ENCODE results near the gene ADSL.
A peak's percentile ranks its signal among the peaks of the same experiment; 100 is the strongest.

ADSL gene

GRCh38 chr22:40328546-40329456, 17.5 kb upstream of the ADSL start:
- WGBS, 2 experiments (ENCODE audit: insufficient coverage in 2 of 2): no CpG with 5 or more reads among the region's 9 CpGs
- no peak overlapping the region for H3K4me3 ChIP-seq (ENCODE audit: extremely low read depth, insufficient read depth, low read length, poor library complexity, severe bottlenecking)

DNA sequence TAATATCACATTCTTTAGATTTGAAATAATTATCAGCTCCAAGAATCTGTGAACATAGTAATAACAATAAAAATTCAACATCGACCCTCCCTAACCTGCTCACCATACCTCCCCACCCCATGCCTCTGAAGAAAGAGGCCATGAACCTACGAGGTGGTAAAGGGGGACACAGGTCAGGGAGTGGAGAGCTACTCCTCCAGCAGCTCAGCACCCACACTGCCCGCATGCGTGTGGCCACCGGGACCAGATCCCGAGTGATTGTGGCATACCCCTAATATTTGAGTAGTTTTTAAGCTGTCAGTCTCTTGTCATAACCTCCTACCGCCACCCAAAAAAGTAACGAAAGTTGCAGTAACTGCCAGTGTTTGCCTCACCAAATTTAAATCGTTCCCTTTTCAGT, 16.8 kb upstream of the ADSL start:
- Histone ChIP-seq H3K36me3 (ENCODE audit: control insufficient read depth, insufficient read depth, low read length) (peaks cover 44% of the 10 kb centered on the region), H3K9me3 (ENCODE audit: control insufficient read depth, low read length) (no peaks in the 10 kb centered on the region), H3K4me1 (ENCODE audit: control insufficient read depth, insufficient read depth, low read length, poor library complexity, severe bottlenecking) (peaks cover 62% of the 10 kb centered on the region), H3K4me3 (ENCODE audit: extremely low read depth, insufficient read depth, low read length, poor library complexity, severe bottlenecking) (no peak overlapping the region), H3K27ac (ENCODE audit: low read depth, low read length, severe bottlenecking) (no peak overlapping the region)
- WGBS, 2 experiments (ENCODE audit: insufficient coverage in 2 of 2): 95 to 100% methylated on average over 3 to 6 of the region's 9 CpGs

More at GRCh38 chr22:40328546-40329456, 17.5 kb upstream of the ADSL start:
- peaks cover 64% of the 10 kb centered on the region for H3K4me1 ChIP-seq (ENCODE audit: control insufficient read depth, insufficient read depth, low read length, poor library complexity, severe bottlenecking)
- no peak overlapping the region for H3K27ac ChIP-seq (ENCODE audit: low read depth, low read length, severe bottlenecking)
- H3K9me3 ChIP-seq (ENCODE audit: control insufficient read depth, low read length): no peaks in the 10 kb centered on the region
- H3K36me3 ChIP-seq (ENCODE audit: control insufficient read depth, insufficient read depth, low read length): peaks cover 41% of the 10 kb centered on the region

DNA sequence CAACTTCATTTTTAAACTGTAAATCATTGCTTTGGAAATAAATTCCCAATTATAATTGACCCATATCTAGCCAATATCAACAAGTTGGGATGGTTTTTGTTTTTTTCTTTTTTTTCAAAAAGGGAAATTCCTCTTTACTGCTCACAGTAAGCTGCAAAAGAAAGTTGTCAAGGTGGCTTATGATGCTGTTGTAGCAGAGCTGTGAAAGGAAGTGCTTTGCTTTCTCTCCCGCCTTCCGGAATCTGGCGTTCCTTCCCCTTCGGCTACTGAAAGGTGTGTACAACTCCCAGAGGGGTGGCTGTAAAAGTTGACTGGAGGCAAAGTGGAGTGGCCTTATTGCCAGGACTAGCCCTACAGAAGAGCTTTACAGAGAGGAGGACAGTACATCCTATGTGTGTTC, 16.2 kb upstream of the ADSL start:
- Histone ChIP-seq H3K27ac (ENCODE audit: low read depth, low read length, severe bottlenecking) (no peak overlapping the region), H3K4me1 (ENCODE audit: control insufficient read depth, insufficient read depth, low read length, poor library complexity, severe bottlenecking) (peaks cover 62% of the 10 kb centered on the region), H3K36me3 (ENCODE audit: control insufficient read depth, insufficient read depth, low read length) (peaks cover 39% of the 10 kb centered on the region), H3K9me3 (ENCODE audit: control insufficient read depth, low read length) (no peaks in the 10 kb centered on the region), H3K4me3 (ENCODE audit: extremely low read depth, insufficient read depth, low read length, poor library complexity, severe bottlenecking) (no peak overlapping the region)
- WGBS, 2 experiments (ENCODE audit: insufficient coverage in 2 of 2): 94% methylated on average over 2 of the region's 4 CpGs; no CpG with 5 or more reads in 1 of the 2 experiments

- Histone ChIP-seq H3K4me1 (ENCODE audit: control insufficient read depth, insufficient read depth, low read length, poor library complexity, severe bottlenecking) (peaks cover 59% of the 10 kb centered on the region), H3K9me3 (ENCODE audit: control insufficient read depth, low read length) (no peaks in the 10 kb centered on the region), H3K36me3 (ENCODE audit: control insufficient read depth, insufficient read depth, low read length) (peaks cover 34% of the 10 kb centered on the region), H3K4me3 (ENCODE audit: extremely low read depth, insufficient read depth, low read length, poor library complexity, severe bottlenecking) (no peak overlapping the region), H3K27ac (ENCODE audit: low read depth, low read length, severe bottlenecking) (no peak overlapping the region)
- WGBS, 2 experiments (ENCODE audit: insufficient coverage in 2 of 2): 89 to 92% methylated on average over 8 to 9 of the region's 10 CpGs
Measured at GRCh38 chr22:40330615-40331014, 15.7 kb upstream of the ADSL start.

- Histone ChIP-seq H3K36me3 (ENCODE audit: control insufficient read depth, insufficient read depth, low read length) (peaks cover 33% of the 10 kb centered on the region), H3K9me3 (ENCODE audit: control insufficient read depth, low read length) (no peaks in the 10 kb centered on the region), H3K27ac (ENCODE audit: low read depth, low read length, severe bottlenecking) (peak overlapping the region; percentile 80), H3K4me1 (ENCODE audit: control insufficient read depth, insufficient read depth, low read length, poor library complexity, severe bottlenecking) (peaks cover 55% of the 10 kb centered on the region), H3K4me3 (ENCODE audit: extremely low read depth, insufficient read depth, low read length, poor library complexity, severe bottlenecking) (no peak overlapping the region)
- WGBS, 2 experiments (ENCODE audit: insufficient coverage in 2 of 2): 63 to 72% methylated on average over 2 to 4 of the region's 4 CpGs
Measured at GRCh38 chr22:40331706-40332105, 14.6 kb upstream of the ADSL start.

DNA sequence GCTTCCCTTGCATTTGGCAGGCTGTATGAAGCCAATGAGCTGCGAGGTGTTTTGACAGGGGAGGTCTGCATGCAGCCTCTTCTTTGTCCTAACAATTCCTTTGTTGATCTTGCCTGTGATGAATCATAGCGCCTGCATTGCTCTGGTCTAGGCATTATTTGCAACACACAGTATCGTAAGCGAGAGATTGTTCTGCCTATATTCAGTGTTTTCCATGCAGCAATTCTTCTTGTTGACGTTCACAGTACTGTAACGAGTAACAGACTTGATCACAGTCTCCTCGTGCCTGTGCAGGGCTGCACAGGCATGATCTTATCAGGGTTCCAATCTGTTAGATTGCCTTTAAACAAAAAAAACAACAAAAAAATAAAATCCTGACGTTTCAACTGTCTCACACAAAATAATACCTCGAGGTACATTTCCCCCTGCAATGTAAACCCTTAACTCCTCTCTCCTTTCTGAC, 13.9 kb upstream of the ADSL start:
- peak overlapping the region; percentile 80 for H3K27ac ChIP-seq (ENCODE audit: low read depth, low read length, severe bottlenecking)
- H3K4me1 ChIP-seq (ENCODE audit: control insufficient read depth, insufficient read depth, low read length, poor library complexity, severe bottlenecking): peaks cover 49% of the 10 kb centered on the region
- H3K4me3 ChIP-seq (ENCODE audit: extremely low read depth, insufficient read depth, low read length, poor library complexity, severe bottlenecking): no peak overlapping the region
- H3K9me3 ChIP-seq (ENCODE audit: control insufficient read depth, low read length): no peaks in the 10 kb centered on the region
- peaks cover 28% of the 10 kb centered on the region for H3K36me3 ChIP-seq (ENCODE audit: control insufficient read depth, insufficient read depth, low read length)
- 77 to 79% methylated on average over 7 to 8 of the region's 9 CpGs for WGBS, 2 experiments (ENCODE audit: insufficient coverage in 2 of 2)

DNA sequence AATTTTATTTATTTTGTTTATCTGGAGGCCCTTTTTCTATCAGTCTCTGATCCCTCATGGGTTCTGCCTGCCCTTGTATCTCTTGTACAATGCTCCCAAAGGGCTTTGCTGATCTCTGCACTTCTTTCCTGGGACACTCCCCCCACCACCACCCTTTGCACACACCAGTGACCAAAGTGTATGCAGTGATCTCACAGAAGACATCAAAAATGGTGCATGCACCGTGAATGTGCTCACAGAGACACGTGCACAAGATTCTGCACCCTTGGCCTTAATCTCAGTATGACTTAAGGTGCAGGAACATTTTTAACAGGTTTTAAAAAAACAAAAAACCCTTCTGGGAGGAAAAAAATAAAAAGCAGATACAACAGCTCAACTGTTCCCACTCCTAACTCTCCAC, 12.2 kb upstream of the ADSL start:
- Histone ChIP-seq H3K4me1 (ENCODE audit: control insufficient read depth, insufficient read depth, low read length, poor library complexity, severe bottlenecking) (peaks cover 32% of the 10 kb centered on the region), H3K27ac (ENCODE audit: low read depth, low read length, severe bottlenecking) (no peak overlapping the region), H3K9me3 (ENCODE audit: control insufficient read depth, low read length) (no peaks in the 10 kb centered on the region), H3K4me3 (ENCODE audit: extremely low read depth, insufficient read depth, low read length, poor library complexity, severe bottlenecking) (no peak overlapping the region), H3K36me3 (ENCODE audit: control insufficient read depth, insufficient read depth, low read length) (peaks cover 21% of the 10 kb centered on the region)
- 87 to 92% methylated on average over 2 of the region's 2 CpGs for whole genome bisulfite sequencing, 2 experiments (ENCODE audit: insufficient coverage in 2 of 2)

DNA sequence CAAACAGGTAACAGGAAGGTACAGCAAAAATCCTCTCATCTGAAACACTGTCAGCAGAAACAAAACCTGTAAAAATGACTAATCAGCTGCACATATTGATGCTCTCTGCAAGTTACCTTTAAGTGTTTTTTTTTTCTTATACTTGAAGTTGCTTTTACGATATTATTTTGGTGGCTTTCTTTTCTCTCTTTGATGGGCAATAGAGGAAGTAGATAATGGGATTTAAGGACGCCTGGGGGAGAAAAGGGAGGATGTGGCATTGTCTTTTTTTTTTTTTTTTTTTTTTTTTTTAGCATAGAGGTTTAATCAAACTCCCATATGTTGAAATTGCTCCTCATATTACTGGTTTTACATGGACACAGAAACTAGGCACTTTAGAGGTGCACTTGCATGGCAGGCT, 11.4 kb upstream of the ADSL start:
- H3K4me1 ChIP-seq (ENCODE audit: control insufficient read depth, insufficient read depth, low read length, poor library complexity, severe bottlenecking): peaks cover 29% of the 10 kb centered on the region
- H3K9me3 ChIP-seq (ENCODE audit: control insufficient read depth, low read length): no peaks in the 10 kb centered on the region
- no peak overlapping the region for H3K27ac ChIP-seq (ENCODE audit: low read depth, low read length, severe bottlenecking)
- peaks cover 15% of the 10 kb centered on the region for H3K36me3 ChIP-seq (ENCODE audit: control insufficient read depth, insufficient read depth, low read length)
- H3K4me3 ChIP-seq (ENCODE audit: extremely low read depth, insufficient read depth, low read length, poor library complexity, severe bottlenecking): no peak overlapping the region
- 80% methylated on average over 1 of the region's 2 CpGs; no CpG with 5 or more reads in 1 of the 2 experiments for WGBS, 2 experiments (ENCODE audit: insufficient coverage in 2 of 2)

DNA sequence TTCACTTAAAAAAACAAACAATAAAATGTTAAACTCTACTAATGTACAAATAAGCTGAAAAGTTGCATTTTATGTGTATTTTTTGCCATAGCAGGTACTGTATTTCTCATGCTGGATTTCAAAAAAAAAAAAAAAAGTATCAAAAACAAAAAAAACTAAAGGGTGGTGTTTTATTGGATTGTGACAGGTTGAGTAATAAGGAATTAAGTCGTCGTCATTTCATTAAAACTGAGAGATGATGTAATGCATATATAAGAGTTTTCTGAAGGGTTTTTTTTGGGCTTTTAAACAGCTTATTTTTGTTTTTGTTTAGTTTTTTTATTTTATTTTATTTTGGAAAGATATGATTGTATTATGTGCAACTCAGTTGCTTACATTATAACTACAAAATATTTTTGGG, 10.9 kb upstream of the ADSL start:
- no peak overlapping the region for H3K27ac ChIP-seq (ENCODE audit: low read depth, low read length, severe bottlenecking)
- WGBS, 2 experiments (ENCODE audit: insufficient coverage in 2 of 2): 93 to 94% methylated on average over 2 of the region's 2 CpGs
- peaks cover 10% of the 10 kb centered on the region for H3K36me3 ChIP-seq (ENCODE audit: control insufficient read depth, insufficient read depth, low read length)
- H3K4me1 ChIP-seq (ENCODE audit: control insufficient read depth, insufficient read depth, low read length, poor library complexity, severe bottlenecking): peaks cover 25% of the 10 kb centered on the region
- H3K9me3 ChIP-seq (ENCODE audit: control insufficient read depth, low read length): no peaks in the 10 kb centered on the region
- no peak overlapping the region for H3K4me3 ChIP-seq (ENCODE audit: extremely low read depth, insufficient read depth, low read length, poor library complexity, severe bottlenecking)

GRCh38 chr22:40340044-40340443, 6.3 kb upstream of the ADSL start:
- Histone ChIP-seq H3K4me1 (ENCODE audit: control insufficient read depth, insufficient read depth, low read length, poor library complexity, severe bottlenecking) (no peaks in the 10 kb centered on the region), H3K27ac (ENCODE audit: low read depth, low read length, severe bottlenecking) (no peak overlapping the region), H3K4me3 (ENCODE audit: extremely low read depth, insufficient read depth, low read length, poor library complexity, severe bottlenecking) (no peak overlapping the region), H3K9me3 (ENCODE audit: control insufficient read depth, low read length) (no peaks in the 10 kb centered on the region), H3K36me3 (ENCODE audit: control insufficient read depth, insufficient read depth, low read length) (no peaks in the 10 kb centered on the region)
- whole genome bisulfite sequencing, 2 experiments (ENCODE audit: insufficient coverage in 2 of 2): 80 to 96% methylated on average over 1 to 5 of the region's 5 CpGs

DNA sequence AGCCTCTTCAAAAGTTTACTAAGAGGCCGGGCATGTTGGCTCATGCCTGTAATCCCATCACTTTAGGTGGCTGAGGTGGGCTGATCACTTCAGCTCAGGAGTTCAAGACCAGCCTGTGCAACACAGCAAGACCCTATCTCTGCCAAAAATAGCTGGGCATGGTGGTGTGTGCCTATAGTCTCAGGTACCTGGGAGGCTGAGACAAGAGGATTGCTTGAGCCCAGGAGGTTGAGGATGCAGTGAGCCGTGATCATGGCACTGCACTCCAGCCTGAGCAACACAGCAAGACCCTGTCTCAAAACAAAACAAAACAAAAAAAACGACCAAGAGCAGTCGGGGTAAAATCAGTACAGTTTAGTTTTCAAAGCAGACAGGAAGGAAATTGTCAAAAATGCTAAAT, 4.7 kb upstream of the ADSL start:
- no peaks in the 10 kb centered on the region for H3K4me1 ChIP-seq (ENCODE audit: control insufficient read depth, insufficient read depth, low read length, poor library complexity, severe bottlenecking)
- no peak overlapping the region for H3K4me3 ChIP-seq (ENCODE audit: extremely low read depth, insufficient read depth, low read length, poor library complexity, severe bottlenecking)
- H3K9me3 ChIP-seq (ENCODE audit: control insufficient read depth, low read length): no peaks in the 10 kb centered on the region
- no peaks in the 10 kb centered on the region for H3K36me3 ChIP-seq (ENCODE audit: control insufficient read depth, insufficient read depth, low read length)
- no peak overlapping the region for H3K27ac ChIP-seq (ENCODE audit: low read depth, low read length, severe bottlenecking)
- 79 to 93% methylated on average over 2 to 3 of the region's 4 CpGs for WGBS, 2 experiments (ENCODE audit: insufficient coverage in 2 of 2)
